ENCODE data around the gene SDHAF3.

GRCh38 chr7:97117372-97118188 is at the start of gene SDHAF3:
- TF ChIP-seq, protein P1, sequence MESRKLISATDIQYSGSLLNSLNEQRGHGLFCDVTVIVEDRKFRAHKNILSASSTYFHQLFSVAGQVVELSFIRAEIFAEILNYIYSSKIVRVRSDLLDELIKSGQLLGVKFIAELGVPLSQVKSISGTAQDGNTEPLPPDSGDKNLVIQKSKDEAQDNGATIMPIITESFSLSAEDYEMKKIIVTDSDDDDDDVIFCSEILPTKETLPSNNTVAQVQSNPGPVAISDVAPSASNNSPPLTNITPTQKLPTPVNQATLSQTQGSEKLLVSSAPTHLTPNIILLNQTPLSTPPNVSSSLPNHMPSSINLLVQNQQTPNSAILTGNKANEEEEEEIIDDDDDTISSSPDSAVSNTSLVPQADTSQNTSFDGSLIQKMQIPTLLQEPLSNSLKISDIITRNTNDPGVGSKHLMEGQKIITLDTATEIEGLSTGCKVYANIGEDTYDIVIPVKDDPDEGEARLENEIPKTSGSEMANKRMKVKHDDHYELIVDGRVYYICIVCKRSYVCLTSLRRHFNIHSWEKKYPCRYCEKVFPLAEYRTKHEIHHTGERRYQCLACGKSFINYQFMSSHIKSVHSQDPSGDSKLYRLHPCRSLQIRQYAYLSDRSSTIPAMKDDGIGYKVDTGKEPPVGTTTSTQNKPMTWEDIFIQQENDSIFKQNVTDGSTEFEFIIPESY (IDR thresholded peaks at IDR 0.05) = no peak
- no peak for TF ChIP-seq NFIC (IDR thresholded peaks at IDR 0.05; ENCODE audit: low read depth, low read length)
- peak in 1 of 2 experiments; percentile 50; a peak in 1 of 3 replicates for TF ChIP-seq EGR1 (IDR thresholded peaks at IDR 0.05; ENCODE audit: borderline replicate concordance in 1 of 2, low read depth in 2 of 2, low read length in 2 of 2)
- TF ChIP-seq BCL11A (IDR thresholded peaks at IDR 0.05; ENCODE audit: low read depth, low read length) = no peak
- peak; percentile 63; the same call in 1 of the 2 replicates for TF ChIP-seq MXI1 (IDR thresholded peaks at IDR 0.05; ENCODE audit: low read depth, low read length)

Data from GM12878 (cell line).